ENCODE results near the gene MCCC2.

DNA sequence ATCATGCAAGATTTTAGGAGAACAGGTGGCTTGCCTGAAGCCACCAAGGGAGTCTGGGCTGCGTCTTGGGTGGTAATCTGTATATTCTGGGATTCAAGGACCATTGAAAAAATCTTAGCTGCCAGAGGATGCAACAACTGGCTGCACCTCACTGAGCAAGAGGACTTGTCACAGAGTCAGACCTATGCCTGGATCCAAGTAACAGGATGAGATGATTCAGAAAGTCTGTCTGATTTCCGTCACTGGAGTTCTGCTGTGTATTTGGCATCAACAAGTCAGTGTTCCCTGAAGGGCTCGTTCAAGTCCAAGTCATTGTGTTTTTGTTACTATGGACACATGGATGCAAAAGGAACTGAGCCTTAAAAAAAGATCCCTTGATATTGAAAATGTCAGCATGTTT, 94.2 kb downstream of the MCCC2 start:
- no peak for TF ChIP-seq CTCF (IDR thresholded peaks at IDR 0.05)
- no peak for TF ChIP-seq POLR2A (IDR thresholded peaks at IDR 0.05)
